IPS DF 6.9 (cell line): ENCODE measurements around the gene GPC5.
A peak's percentile ranks its signal among the peaks of the same experiment; 100 is the strongest.

Source experiments
- DNase-seq: peaks from one replicate; pipeline ENCODE4 v3.0.0-alpha.2; 2013; ENCODE audit warnings: low read depth, low spot score
- H3K27ac ChIP-seq: one replicate; pipeline ENCODE4 v1.5.1; 2013; ENCODE audit warnings: low read length, control low read depth
- H3K27me3 ChIP-seq: 2 replicates; pipeline ENCODE4 v1.6.1; 2013; ENCODE audit warnings: mild to moderate bottlenecking, low read length; ENCODE audit not compliant: control insufficient read depth, insufficient read depth
- H3K36me3 ChIP-seq: 2 replicates; pipeline ENCODE4 v1.6.1; 2013; ENCODE audit warnings: low read length; ENCODE audit not compliant: control insufficient read depth, insufficient read depth
- H3K4me1 ChIP-seq: 2 replicates; pipeline ENCODE4 v1.6.1; 2013; ENCODE audit warnings: low read length; ENCODE audit not compliant: control insufficient read depth, insufficient read depth
- H3K4me3 ChIP-seq: 2 replicates; pipeline ENCODE4 v1.5.1; 2013; ENCODE audit warnings: mild to moderate bottlenecking, low read length
- H3K9me3 ChIP-seq: 2 replicates; pipeline ENCODE4 v1.6.1; 2013; ENCODE audit warnings: low read length, inconsistent platforms; ENCODE audit not compliant: control insufficient read depth, insufficient read depth
- WGBS: extraction: QIAGEN DNeasy Blood & Tissue Kit; methylation state at CpG from one replicate; pipeline ENCODE4 v1.1.7; 2013; ENCODE audit warnings: mixed read lengths, missing lambda C conversion rate; ENCODE audit not compliant: insufficient read length, insufficient coverage; 5-methylcytosine and 5-hydroxymethylcytosine counted together

The GPC5 gene

GRCh38 chr13:91534996-91535395 lies 136.6 kb downstream of the GPC5 start:
- H3K9me3 ChIP-seq, result no peaks in the 10 kb centered on the region
- H3K4me1 ChIP-seq, result no peaks in the 10 kb centered on the region
- no peak overlapping the region for H3K27ac ChIP-seq
- no peaks in the 10 kb centered on the region for H3K36me3 ChIP-seq
- no peak for DNase-seq
- no peaks in the 10 kb centered on the region for H3K27me3 ChIP-seq
- H3K4me3 ChIP-seq, result no peak overlapping the region
- WGBS, result no CpG with 5 or more reads among the region's 2 CpGs

DNA sequence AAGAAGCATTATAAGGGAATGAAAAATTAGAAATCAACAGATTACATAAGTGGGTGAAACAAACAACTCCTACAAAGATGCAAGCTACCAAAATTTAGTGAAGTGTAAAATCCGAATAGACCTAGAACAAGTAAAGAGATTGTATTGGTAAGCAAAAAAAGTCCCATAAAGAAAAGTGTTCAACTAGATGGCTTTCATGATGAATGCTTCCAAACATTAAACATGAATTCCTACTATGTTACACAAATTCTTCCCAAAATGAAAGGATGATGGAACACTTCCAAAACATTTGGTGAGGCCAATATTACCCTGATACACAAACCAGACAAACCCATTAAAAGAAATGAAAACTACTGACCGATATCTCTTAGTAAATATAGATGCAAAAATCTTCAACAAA lies 139.0 kb downstream of the GPC5 start:
- no peaks in the 10 kb centered on the region for H3K9me3 ChIP-seq
- no peaks in the 10 kb centered on the region for H3K36me3 ChIP-seq
- no peak overlapping the region for H3K27ac ChIP-seq
- H3K27me3 ChIP-seq, result no peaks in the 10 kb centered on the region
- H3K4me1 ChIP-seq, result no peaks in the 10 kb centered on the region
- H3K4me3 ChIP-seq, result no peak overlapping the region
- WGBS, result no CpG with 5 or more reads among the region's 2 CpGs
- DNase-seq, result no peak

- Histone ChIP-seq H3K9me3 (no peaks in the 10 kb centered on the region), H3K27me3 (no peaks in the 10 kb centered on the region), H3K36me3 (no peaks in the 10 kb centered on the region), H3K4me3 (no peak overlapping the region), H3K4me1 (no peaks in the 10 kb centered on the region), H3K27ac (no peak overlapping the region)
- no peak for DNase-seq
- WGBS, result no CpG with 5 or more reads among the region's 3 CpGs
Measured at GRCh38 chr13:91539286-91540157, 141.1 kb downstream of the GPC5 start.

DNA sequence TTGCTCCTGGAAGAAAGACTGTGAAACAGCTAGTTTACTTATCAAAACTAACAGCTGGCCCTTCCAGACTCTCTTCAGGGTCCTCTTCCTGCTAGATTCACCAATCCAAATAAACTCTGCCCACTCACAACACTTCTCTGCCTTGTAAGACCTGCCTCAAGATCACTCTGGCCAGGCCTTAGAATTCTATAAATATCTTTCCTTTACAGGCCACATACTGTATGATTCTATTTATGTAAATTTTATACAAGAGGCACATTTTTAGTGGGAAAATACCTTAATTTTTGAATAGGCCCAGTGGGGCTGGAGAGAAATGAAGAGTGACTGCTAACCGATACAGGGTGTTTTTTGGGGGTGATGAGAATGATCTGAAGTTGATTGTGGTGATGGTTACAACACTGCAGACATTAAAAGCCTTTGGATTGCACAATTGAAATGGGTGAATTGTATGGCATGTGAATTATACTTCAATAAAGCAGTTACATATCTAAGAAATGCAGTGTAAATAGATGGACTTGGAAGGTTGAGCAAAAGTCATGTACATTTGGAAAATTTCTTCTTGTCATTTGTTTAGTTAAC lies 141.8 kb downstream of the GPC5 start:
- no CpG with 5 or more reads among the region's 1 CpG for WGBS

GRCh38 chr13:91544723-91545122 lies 146.3 kb downstream of the GPC5 start:
- H3K4me3 ChIP-seq, result no peak overlapping the region
- DNase-seq, result peak; percentile 4
- no peaks in the 10 kb centered on the region for H3K9me3 ChIP-seq
- H3K27me3 ChIP-seq, result no peaks in the 10 kb centered on the region
- no CpG with 5 or more reads among the region's 3 CpGs for WGBS
- no peaks in the 10 kb centered on the region for H3K36me3 ChIP-seq
- no peaks in the 10 kb centered on the region for H3K4me1 ChIP-seq
- no peak overlapping the region for H3K27ac ChIP-seq

More for the DNA sequence above, 141.8 kb downstream of the GPC5 start:
- Histone ChIP-seq H3K36me3 (no peaks in the 10 kb centered on the region), H3K27ac (no peak overlapping the region), H3K4me3 (no peak overlapping the region), H3K4me1 (no peaks in the 10 kb centered on the region), H3K9me3 (no peaks in the 10 kb centered on the region), H3K27me3 (no peaks in the 10 kb centered on the region)
- no peak for DNase-seq

GRCh38 chr13:91546900-91547299 lies 148.5 kb downstream of the GPC5 start:
- WGBS, result no CpG with 5 or more reads among the region's 2 CpGs
- Histone ChIP-seq H3K27me3 (no peaks in the 10 kb centered on the region), H3K9me3 (no peaks in the 10 kb centered on the region), H3K4me3 (no peak overlapping the region), H3K4me1 (no peaks in the 10 kb centered on the region), H3K36me3 (no peaks in the 10 kb centered on the region), H3K27ac (no peak overlapping the region)
- DNase-seq, result no peak

DNA sequence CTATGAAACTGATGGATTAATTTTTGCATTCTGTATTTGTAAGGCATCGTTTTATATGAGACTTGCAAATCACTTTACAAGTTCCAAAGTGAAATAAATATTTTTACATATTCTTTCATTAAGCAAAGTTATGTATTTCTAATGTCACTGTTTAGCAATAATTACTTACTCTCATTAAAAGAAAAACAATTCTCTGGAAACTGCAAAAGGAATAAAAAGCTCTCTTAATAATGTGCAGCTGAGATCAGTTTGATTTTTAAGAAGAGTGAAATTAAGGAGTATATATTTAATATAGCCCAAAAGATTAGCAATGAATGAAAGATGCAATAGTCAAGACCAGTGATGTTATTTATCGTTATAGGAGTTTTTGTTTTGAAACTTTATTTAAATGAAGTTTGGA lies 155.2 kb downstream of the GPC5 start:
- Histone ChIP-seq H3K4me3 (no peak overlapping the region), H3K9me3 (no peaks in the 10 kb centered on the region), H3K4me1 (no peaks in the 10 kb centered on the region), H3K27ac (no peak overlapping the region), H3K27me3 (no peaks in the 10 kb centered on the region), H3K36me3 (no peaks in the 10 kb centered on the region; the same call in 1 of the 2 replicates)
- 100% methylated on average over 1 of the region's 2 CpGs for WGBS
- DNase-seq, result no peak

GRCh38 chr13:91554101-91554500 lies 155.7 kb downstream of the GPC5 start:
- no CpG with 5 or more reads among the region's 1 CpG for WGBS
- no peak overlapping the region for H3K4me3 ChIP-seq
- no peak for DNase-seq
- H3K4me1 ChIP-seq, result no peaks in the 10 kb centered on the region
- no peaks in the 10 kb centered on the region for H3K9me3 ChIP-seq
- H3K36me3 ChIP-seq, result no peaks in the 10 kb centered on the region; the same call in 1 of the 2 replicates
- H3K27me3 ChIP-seq, result no peaks in the 10 kb centered on the region
- no peak overlapping the region for H3K27ac ChIP-seq

DNA sequence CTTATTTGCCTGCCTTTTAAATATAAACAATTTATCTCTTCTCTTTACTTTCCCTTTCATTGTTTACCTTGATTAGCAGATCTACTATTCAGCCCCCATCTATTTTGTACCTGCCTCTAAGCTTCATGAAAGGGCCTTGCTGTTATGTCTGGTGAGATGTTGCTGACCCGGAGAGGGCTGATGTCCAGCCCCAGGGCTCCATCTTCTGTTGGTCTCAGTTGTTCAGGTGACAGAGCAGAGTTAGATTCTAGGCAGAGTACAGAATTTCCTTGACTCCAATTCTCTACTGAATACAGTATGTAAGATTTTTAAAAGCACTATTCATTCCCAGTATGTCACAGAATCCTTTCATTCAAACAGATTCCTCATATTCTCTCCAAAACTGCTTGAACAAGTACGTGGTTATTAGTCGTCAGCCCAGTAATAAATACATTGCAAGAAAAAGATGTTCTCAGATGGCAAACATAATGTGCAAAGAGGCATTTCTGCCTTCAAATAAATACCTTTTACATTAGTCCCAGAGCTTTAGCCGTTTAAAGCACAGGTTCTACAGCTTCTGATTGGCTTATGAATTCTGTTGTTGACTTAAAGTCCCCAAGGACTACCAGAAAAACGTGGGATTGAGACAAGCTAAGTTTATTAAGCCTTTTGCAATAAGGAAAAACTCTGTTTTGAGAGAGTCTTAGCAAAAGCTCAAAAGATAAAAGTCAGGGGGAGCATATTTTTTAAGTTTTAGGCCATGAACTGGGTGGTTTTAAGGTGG lies 159.1 kb downstream of the GPC5 start:
- H3K27me3 ChIP-seq, result no peaks in the 10 kb centered on the region
- no peak overlapping the region for H3K27ac ChIP-seq
- no peaks in the 10 kb centered on the region for H3K4me1 ChIP-seq
- no peak for DNase-seq
- H3K9me3 ChIP-seq, result no peaks in the 10 kb centered on the region
- WGBS, result no CpG with 5 or more reads among the region's 5 CpGs
- no peak overlapping the region for H3K4me3 ChIP-seq
- no peaks in the 10 kb centered on the region; the same call in 1 of the 2 replicates for H3K36me3 ChIP-seq

- no peaks in the 10 kb centered on the region for H3K9me3 ChIP-seq
- no peak overlapping the region for H3K4me3 ChIP-seq
- no peak for DNase-seq
- H3K27me3 ChIP-seq, result no peaks in the 10 kb centered on the region
- H3K4me1 ChIP-seq, result no peaks in the 10 kb centered on the region
- H3K27ac ChIP-seq, result no peak overlapping the region
- H3K36me3 ChIP-seq, result no peaks in the 10 kb centered on the region
- WGBS, result no CpG with 5 or more reads among the region's 5 CpGs
Measured at GRCh38 chr13:91563799-91564198, 165.4 kb downstream of the GPC5 start.
